Upper lobe of left lung (tissue), 6 donors: ENCODE data around the gene CKAP4. TPM values are rescaled to one million over a fixed set of nuclear protein-coding genes. Genes with fewer than 3 reads are reported as not detected.

Experiments
- ATAC-seq, 2 donors: fragments of 200-7000 bp; cut with Tn5 transposase; one replicate each; pipeline ENCODE4 v1.9.1; 2022; ENCODE audit warnings: mild to moderate bottlenecking in 2 of 2, moderate library complexity in 2 of 2; ENCODE audit not compliant: low FRiP score in 2 of 2
- DNase-seq, 2 donors: peaks; one replicate each; pipeline ENCODE4 v3.0.0-alpha.2; 2019 to 2020
- H3K27ac ChIP-seq, 4 donors: fragments of 200-600 bp; sonication (generic); one replicate each; pipeline ENCODE4 v1.5.1; 2016 to 2019
- H3K27me3 ChIP-seq, 4 donors: fragments of 200-600 bp; sonication (generic); one replicate each; pipeline ENCODE4 v1.5.1; 2017 to 2019
- H3K36me3 ChIP-seq, 4 donors: fragments of 200-600 bp; sonication (generic); one replicate each; pipeline ENCODE4 v1.5.1; 2016 to 2019
- H3K4me1 ChIP-seq, 4 donors: fragments of 200-600 bp; sonication (generic); one replicate each; pipeline ENCODE4 v1.5.1; 2018 to 2019
- H3K4me3 ChIP-seq, 4 donors: fragments of 200-600 bp; sonication (generic); one replicate each; pipeline ENCODE4 v1.5.1; 2017 to 2019; ENCODE audit warnings: mild to moderate bottlenecking in 2 of 4, moderate library complexity in 1 of 4
- H3K9me3 ChIP-seq, 4 donors: fragments of 200-600 bp; sonication (generic); one replicate each; pipeline ENCODE4 v1.5.1; 2018 to 2019
- EP300 ChIP-seq, 4 donors: sonication (generic); formaldehyde crosslinking; IDR thresholded peaks; one replicate each; pipeline ENCODE4 v1.5.1; 2017; ENCODE audit warnings: antibody characterized with exemption in 4 of 4, control low read depth in 2 of 4
- POLR2A ChIP-seq, 4 donors: fragments of 450-650 bp; IDR thresholded peaks; one replicate each; pipeline ENCODE4 v1.5.1; 2016 to 2017; ENCODE audit warnings: antibody characterized with exemption in 4 of 4, mild to moderate bottlenecking in 2 of 4
- POLR2AphosphoS5 ChIP-seq, 2 donors: sonication (generic); formaldehyde crosslinking; IDR thresholded peaks; one replicate each; pipeline ENCODE4 v1.5.1; 2017; ENCODE audit warnings: antibody characterized with exemption in 2 of 2
- WGBS, 2 donors: methylation state at CpG; one replicate each; pipeline ENCODE4 v1.1.5; 2017 to 2018; 5-methylcytosine and 5-hydroxymethylcytosine counted together
- total RNA-seq, 6 donors: library from RNA; depleted of rRNA in 4 of 6; stranded (reverse); fragments of >200 nt in 4 of 6; gene quantifications; one replicate each; pipeline versions ENCODE4 v1.1.0 to v1.2.1, GENCODE V29; 2016 to 2021
- TF ChIP-seq, protein P1 (sequence below), 6 experiments: fragments of 450-650 bp in 4 of 6; fragments of 200-600 bp in 2 of 6; sonication (generic) in 2 of 6; IDR thresholded peaks; one replicate each; pipeline ENCODE4 v1.5.1; 2016 to 2019; ENCODE audit warnings: antibody characterized with exemption in 6 of 6
- donor health status: DM: no; HTN: no; CAD: no; lungs with moderate emphysema.
- donor health status: DM: no; HTN: yes; CAD: no; lungs with severe emphysema.

The CKAP4 gene
- total RNA-seq, 6 donors from 2014 or later, result 16.8 to 70.8 (median 44.5) TPM

DNA sequence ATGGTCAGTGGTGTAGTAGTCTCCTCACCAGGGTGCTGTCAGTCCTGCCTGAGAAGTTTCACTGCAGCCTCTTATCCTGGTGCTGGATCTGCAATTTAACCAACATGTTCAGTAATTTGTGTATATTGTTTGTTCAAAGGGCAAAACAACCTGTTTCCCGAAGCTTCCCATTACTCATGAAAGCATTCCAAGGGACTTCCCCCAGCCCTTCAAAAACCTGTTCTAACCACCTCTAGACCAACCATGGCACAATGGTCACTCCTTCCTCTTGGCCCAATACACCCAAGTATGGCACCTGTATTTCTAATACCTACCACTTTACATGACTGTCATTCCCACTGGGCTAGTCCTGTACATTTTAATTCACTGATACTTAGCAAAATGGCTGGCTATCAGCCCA, 12.1 kb downstream of the CKAP4 start:
- H3K36me3 ChIP-seq, result peaks cover 7 to 32% (median 23%) of the 10 kb centered on the region in 4 donors
- no peaks in the 10 kb centered on the region for H3K9me3 ChIP-seq
- WGBS, 2 donors, result 71 to 80% methylated on average over 1 of the region's 1 CpG
- H3K27ac ChIP-seq, result no peak overlapping the region
- TF ChIP-seq POLR2A (IDR thresholded peaks at IDR 0.05) (no peak), POLR2AphosphoS5 (IDR thresholded peaks at IDR 0.05) (no peak), EP300 (IDR thresholded peaks at IDR 0.05) (no peak)
- TF ChIP-seq, protein P1, sequence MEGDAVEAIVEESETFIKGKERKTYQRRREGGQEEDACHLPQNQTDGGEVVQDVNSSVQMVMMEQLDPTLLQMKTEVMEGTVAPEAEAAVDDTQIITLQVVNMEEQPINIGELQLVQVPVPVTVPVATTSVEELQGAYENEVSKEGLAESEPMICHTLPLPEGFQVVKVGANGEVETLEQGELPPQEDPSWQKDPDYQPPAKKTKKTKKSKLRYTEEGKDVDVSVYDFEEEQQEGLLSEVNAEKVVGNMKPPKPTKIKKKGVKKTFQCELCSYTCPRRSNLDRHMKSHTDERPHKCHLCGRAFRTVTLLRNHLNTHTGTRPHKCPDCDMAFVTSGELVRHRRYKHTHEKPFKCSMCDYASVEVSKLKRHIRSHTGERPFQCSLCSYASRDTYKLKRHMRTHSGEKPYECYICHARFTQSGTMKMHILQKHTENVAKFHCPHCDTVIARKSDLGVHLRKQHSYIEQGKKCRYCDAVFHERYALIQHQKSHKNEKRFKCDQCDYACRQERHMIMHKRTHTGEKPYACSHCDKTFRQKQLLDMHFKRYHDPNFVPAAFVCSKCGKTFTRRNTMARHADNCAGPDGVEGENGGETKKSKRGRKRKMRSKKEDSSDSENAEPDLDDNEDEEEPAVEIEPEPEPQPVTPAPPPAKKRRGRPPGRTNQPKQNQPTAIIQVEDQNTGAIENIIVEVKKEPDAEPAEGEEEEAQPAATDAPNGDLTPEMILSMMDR (IDR thresholded peaks at IDR 0.05), result no peak
- peaks cover 0 to 3% (median 0%) of the 10 kb centered on the region in 4 donors for H3K4me1 ChIP-seq
- H3K27me3 ChIP-seq, result no peaks in the 10 kb centered on the region
- H3K4me3 ChIP-seq, result no peak overlapping the region
- DNase-seq (no peak), ATAC-seq (no peak)

- H3K9me3 ChIP-seq, result no peaks in the 10 kb centered on the region
- DNase-seq (no peak), ATAC-seq (no peak)
- no peak overlapping the region for H3K4me3 ChIP-seq
- 69 to 77% methylated on average over 3 of the region's 3 CpGs for WGBS, 2 donors
- peaks cover 0 to 3% (median 0%) of the 10 kb centered on the region in 4 donors for H3K4me1 ChIP-seq
- peaks cover 6 to 22% (median 14%) of the 10 kb centered on the region in 4 donors for H3K36me3 ChIP-seq
- H3K27ac ChIP-seq, result no peak overlapping the region
- H3K27me3 ChIP-seq, result no peaks in the 10 kb centered on the region
- TF ChIP-seq POLR2A (IDR thresholded peaks at IDR 0.05) (no peak), POLR2AphosphoS5 (IDR thresholded peaks at IDR 0.05) (no peak), EP300 (IDR thresholded peaks at IDR 0.05) (no peak)
- TF ChIP-seq, protein P1 (IDR thresholded peaks at IDR 0.05), result no peak
Observed at GRCh38 chr12:106234449-106234848, 13.4 kb downstream of the CKAP4 start.

DNA sequence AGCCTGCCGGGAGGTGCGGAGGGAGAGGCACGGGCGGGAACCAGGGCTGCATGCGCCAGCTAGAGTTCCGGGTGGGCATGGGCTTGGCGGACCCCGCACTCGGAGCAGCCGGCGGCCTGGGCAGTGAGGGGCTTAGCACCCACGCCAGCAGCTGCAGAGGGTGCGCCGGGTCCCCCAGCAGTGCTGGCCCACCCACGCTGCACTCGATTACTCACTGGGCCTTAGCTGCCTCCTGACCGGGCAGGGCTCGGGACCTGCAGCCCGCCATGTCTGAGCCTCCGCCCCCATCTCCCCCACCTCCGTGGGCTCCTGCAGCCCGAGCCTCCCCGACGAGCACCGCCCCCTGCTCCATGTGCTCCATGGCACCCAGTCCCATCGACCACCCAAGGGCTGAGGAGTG, 14.8 kb downstream of the CKAP4 start:
- ATAC-seq, result no peak
- TF ChIP-seq, protein P1 (IDR thresholded peaks at IDR 0.05), result no peak
- TF ChIP-seq POLR2AphosphoS5 (IDR thresholded peaks at IDR 0.05) (no peak), EP300 (IDR thresholded peaks at IDR 0.05) (no peak), POLR2A (IDR thresholded peaks at IDR 0.05) (no peak)

DNA sequence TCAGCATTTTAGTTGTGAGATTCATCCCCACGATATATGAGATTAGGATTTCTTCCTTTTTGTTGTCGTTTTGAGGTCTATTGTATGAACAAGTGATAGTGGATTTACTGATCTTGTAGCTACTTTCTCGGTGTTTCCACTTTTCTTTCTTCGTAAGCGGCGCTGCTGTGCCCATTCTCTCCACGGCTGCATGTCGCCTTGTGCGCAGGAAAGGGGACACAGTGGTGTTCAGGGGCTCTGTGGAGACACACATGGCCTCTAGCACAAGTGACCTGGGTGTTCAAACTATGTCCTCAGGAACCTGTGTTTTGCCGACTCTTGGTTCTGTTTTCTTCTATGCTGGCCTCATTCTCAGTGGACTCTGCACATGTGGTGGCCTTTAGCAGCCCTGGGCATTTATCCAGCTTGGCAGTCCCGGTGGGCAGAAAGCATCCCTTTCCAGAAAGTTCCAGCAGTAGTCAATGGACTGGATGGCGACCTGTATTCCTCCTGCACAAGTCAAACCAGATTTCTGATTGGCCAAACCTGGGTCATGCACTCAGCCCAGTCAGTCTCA, 18.7 kb downstream of the CKAP4 start:
- Histone ChIP-seq H3K36me3 (no peaks in the 10 kb centered on the region), H3K27ac (no peak overlapping the region), H3K4me3 (no peak overlapping the region), H3K9me3 (no peaks in the 10 kb centered on the region), H3K27me3 (no peaks in the 10 kb centered on the region), H3K4me1 (peaks cover 2 to 13% (median 8%) of the 10 kb centered on the region in 4 donors)
- no peak for DNase-seq
- WGBS, 2 donors, result 85 to 92% methylated on average over 12 of the region's 12 CpGs
- TF ChIP-seq POLR2A (IDR thresholded peaks at IDR 0.05), result no peak
- TF ChIP-seq, protein P1 (IDR thresholded peaks at IDR 0.05), result no peak
- TF ChIP-seq EP300 (IDR thresholded peaks at IDR 0.05), result no peak
- no peak for TF ChIP-seq POLR2AphosphoS5 (IDR thresholded peaks at IDR 0.05)
- no peak for ATAC-seq

More for the DNA sequence above, 14.8 kb downstream of the CKAP4 start:
- H3K27ac ChIP-seq, result no peak overlapping the region
- no peaks in the 10 kb centered on the region for H3K27me3 ChIP-seq
- H3K9me3 ChIP-seq, result no peaks in the 10 kb centered on the region
- 94 to 98% methylated on average over 7 to 25 of the region's 26 CpGs for WGBS, 2 donors
- H3K36me3 ChIP-seq, result peaks cover 0 to 8% (median under 1%) of the 10 kb centered on the region in 4 donors
- H3K4me3 ChIP-seq, result no peak overlapping the region
- peaks cover 0 to 3% (median 0%) of the 10 kb centered on the region in 4 donors for H3K4me1 ChIP-seq
- DNase-seq, result peak in 1 of 2 donors; percentile 78

DNA sequence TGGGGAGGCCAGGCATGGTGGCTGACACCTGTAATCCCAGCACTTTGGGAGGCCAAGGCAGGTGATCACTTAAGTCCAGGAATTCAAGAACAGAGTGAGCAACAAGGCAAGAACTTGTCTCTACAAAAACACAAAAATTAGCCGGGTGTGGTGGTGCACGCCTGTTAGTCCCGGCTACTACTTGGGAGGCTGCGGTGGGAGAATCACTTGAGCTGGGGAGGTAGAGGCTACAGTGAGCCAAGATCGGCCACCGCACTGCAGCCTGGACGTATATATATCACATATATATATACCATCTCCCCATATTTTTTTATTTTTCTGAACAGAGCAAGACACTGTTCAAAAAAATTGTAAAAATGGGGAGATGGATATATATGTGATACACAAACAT, 19.5 kb downstream of the CKAP4 start:
- WGBS, 2 donors, result 81 to 82% methylated on average over 7 of the region's 7 CpGs
- Histone ChIP-seq H3K27me3 (no peaks in the 10 kb centered on the region), H3K4me1 (peaks cover 2 to 13% (median 10%) of the 10 kb centered on the region in 4 donors), H3K27ac (peak overlapping the region in 2 of 4 donors; percentile 55 to 81), H3K36me3 (no peaks in the 10 kb centered on the region), H3K9me3 (no peaks in the 10 kb centered on the region), H3K4me3 (no peak overlapping the region)
- TF ChIP-seq EP300 (IDR thresholded peaks at IDR 0.05) (no peak), POLR2A (IDR thresholded peaks at IDR 0.05) (no peak), POLR2AphosphoS5 (IDR thresholded peaks at IDR 0.05) (no peak)
- TF ChIP-seq, protein P1 (IDR thresholded peaks at IDR 0.05), result no peak
- no peak for ATAC-seq
- no peak for DNase-seq
